OCI-LY3 (cell line): ENCODE data around the gene XPO1.

Source experiments
- H2AFZ ChIP-seq: fragments of 200-600, 300-600 bp; shearing (Covaris generic); 2 replicates; pipeline ENCODE4 v1.6.0; 2014; ENCODE audit warnings: antibody characterized with exemption, low read depth, low read length
- H3K27ac ChIP-seq: fragments of 200-600, 300-600 bp; sonication (generic); 2 replicates; pipeline ENCODE4 v1.5.1; 2014; ENCODE audit warnings: mild to moderate bottlenecking, low read length, moderate library complexity, mixed read lengths
- H3K27me3 ChIP-seq: fragments of 200-600, 300-600 bp; sonication (generic); 2 replicates; pipeline ENCODE4 v1.6.1; 2014; ENCODE audit warnings: low read depth, low read length, mixed read lengths
- H3K36me3 ChIP-seq: fragments of 200-600, 300-600 bp; sonication (generic); replicated peaks from 2 replicates; pipeline ENCODE3; 2014; ENCODE audit warnings: low read depth, low read length, mixed read lengths
- H3K4me1 ChIP-seq: fragments of 300-600, 200-600 bp; sonication (generic); 2 replicates; pipeline ENCODE4 v1.6.1; 2014; ENCODE audit warnings: low read length, mixed read lengths
- H3K4me2 ChIP-seq: fragments of 200-600, 300-600 bp; sonication (generic); 2 replicates; pipeline ENCODE4 v1.6.1; 2014; ENCODE audit warnings: low read length, mixed read lengths
- H3K4me3 ChIP-seq: fragments of 300-600, 200-600 bp; sonication (generic); 2 replicates; pipeline ENCODE4 v1.5.1; 2014; ENCODE audit warnings: antibody characterized with exemption, mild to moderate bottlenecking, low read length, moderate library complexity
- H3K79me2 ChIP-seq: fragments of 300-600, 200-600 bp; shearing (Covaris generic); 2 replicates; pipeline ENCODE4 v1.6.1; 2014; ENCODE audit warnings: mild to moderate bottlenecking, low read length, mixed read lengths
- H3K9ac ChIP-seq: fragments of 300-600, 200-600 bp; shearing (Covaris generic); 2 replicates; pipeline ENCODE4 v1.6.0; 2014; ENCODE audit warnings: mild to moderate bottlenecking, low read length, moderate library complexity
- H3K9me3 ChIP-seq: fragments of 200-600, 300-600 bp; shearing (Covaris generic); 2 replicates; pipeline ENCODE4 v1.6.1; 2014; ENCODE audit warnings: low read length, mixed read lengths; ENCODE audit not compliant: insufficient read depth
- H4K20me1 ChIP-seq: fragments of 200-600, 300-600 bp; sonication (generic); 2 replicates; pipeline ENCODE4 v1.6.1; 2016; ENCODE audit warnings: low read length, mixed read lengths; ENCODE audit not compliant: insufficient read depth
- EZH2phosphoT487 ChIP-seq: fragments of 200-600 bp; shearing (Covaris generic); IDR thresholded peaks from 2 replicates; pipeline ENCODE4 v1.6.1; 2018; ENCODE audit warnings: antibody characterized with exemption, mixed run types, low read depth
- TF ChIP-seq, protein P1 (sequence below): fragments of 200-600, 300-600 bp; sonication (generic); IDR thresholded peaks from 2 replicates; pipeline ENCODE4 v1.5.1; 2014; ENCODE audit warnings: antibody characterized with exemption, low read length, low read depth

XPO1 gene

DNA sequence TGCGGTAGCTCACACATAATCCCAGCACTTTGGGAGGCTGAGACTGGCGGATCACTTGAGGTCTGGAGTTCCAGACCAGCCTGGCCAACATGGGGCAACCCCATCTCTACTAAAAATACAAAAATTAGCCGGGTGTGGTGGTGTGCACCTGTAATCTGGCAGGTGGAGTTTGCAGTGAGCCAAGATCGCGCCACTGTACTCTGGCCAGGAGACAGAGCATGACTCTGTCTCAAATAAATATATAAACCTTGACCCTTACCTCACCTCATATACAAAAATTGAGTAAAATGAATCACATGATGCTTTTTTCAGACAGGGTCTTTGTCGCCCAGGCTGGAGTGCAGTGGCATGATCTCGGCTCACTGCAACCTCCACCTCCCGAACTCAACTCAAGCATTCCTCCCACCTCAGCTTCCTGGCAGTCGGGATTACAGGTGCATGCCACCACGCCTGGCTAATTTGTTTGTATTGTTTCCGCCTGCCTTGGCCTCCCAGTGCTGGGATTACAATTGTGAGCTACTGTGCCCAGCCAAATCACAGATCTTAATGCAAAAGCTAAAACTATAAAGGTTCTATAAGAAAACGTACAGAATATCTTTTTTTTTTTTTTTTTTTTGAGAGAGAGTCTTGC, 25.3 kb downstream of the XPO1 start:
- Histone ChIP-seq H2AFZ (no peak overlapping the region), H3K36me3 (peaks cover 51% of the 10 kb centered on the region), H3K4me1 (no peaks in the 10 kb centered on the region), H4K20me1 (peaks cover 63% of the 10 kb centered on the region), H3K27ac (no peak overlapping the region), H3K9me3 (no peaks in the 10 kb centered on the region), H3K4me2 (no peak overlapping the region), H3K79me2 (peaks cover 100% of the 10 kb centered on the region), H3K9ac (no peak overlapping the region), H3K4me3 (no peak overlapping the region), H3K27me3 (no peaks in the 10 kb centered on the region)
- TF ChIP-seq, protein P1, sequence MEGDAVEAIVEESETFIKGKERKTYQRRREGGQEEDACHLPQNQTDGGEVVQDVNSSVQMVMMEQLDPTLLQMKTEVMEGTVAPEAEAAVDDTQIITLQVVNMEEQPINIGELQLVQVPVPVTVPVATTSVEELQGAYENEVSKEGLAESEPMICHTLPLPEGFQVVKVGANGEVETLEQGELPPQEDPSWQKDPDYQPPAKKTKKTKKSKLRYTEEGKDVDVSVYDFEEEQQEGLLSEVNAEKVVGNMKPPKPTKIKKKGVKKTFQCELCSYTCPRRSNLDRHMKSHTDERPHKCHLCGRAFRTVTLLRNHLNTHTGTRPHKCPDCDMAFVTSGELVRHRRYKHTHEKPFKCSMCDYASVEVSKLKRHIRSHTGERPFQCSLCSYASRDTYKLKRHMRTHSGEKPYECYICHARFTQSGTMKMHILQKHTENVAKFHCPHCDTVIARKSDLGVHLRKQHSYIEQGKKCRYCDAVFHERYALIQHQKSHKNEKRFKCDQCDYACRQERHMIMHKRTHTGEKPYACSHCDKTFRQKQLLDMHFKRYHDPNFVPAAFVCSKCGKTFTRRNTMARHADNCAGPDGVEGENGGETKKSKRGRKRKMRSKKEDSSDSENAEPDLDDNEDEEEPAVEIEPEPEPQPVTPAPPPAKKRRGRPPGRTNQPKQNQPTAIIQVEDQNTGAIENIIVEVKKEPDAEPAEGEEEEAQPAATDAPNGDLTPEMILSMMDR = no peak
- TF ChIP-seq EZH2phosphoT487 = no peak

- H4K20me1 ChIP-seq = peaks cover 68% of the 10 kb centered on the region
- H2AFZ ChIP-seq = no peak overlapping the region
- H3K4me1 ChIP-seq = no peaks in the 10 kb centered on the region
- H3K36me3 ChIP-seq = peaks cover 43% of the 10 kb centered on the region
- no peak overlapping the region for H3K4me3 ChIP-seq
- no peak for TF ChIP-seq EZH2phosphoT487
- no peaks in the 10 kb centered on the region for H3K27me3 ChIP-seq
- H3K27ac ChIP-seq = no peak overlapping the region
- no peak overlapping the region for H3K9ac ChIP-seq
- H3K4me2 ChIP-seq = no peak overlapping the region
- no peaks in the 10 kb centered on the region for H3K9me3 ChIP-seq
- peaks cover 100% of the 10 kb centered on the region for H3K79me2 ChIP-seq
These were observed 27.2 kb downstream of the XPO1 start for GRCh38 chr2:61510674-61511671.

DNA sequence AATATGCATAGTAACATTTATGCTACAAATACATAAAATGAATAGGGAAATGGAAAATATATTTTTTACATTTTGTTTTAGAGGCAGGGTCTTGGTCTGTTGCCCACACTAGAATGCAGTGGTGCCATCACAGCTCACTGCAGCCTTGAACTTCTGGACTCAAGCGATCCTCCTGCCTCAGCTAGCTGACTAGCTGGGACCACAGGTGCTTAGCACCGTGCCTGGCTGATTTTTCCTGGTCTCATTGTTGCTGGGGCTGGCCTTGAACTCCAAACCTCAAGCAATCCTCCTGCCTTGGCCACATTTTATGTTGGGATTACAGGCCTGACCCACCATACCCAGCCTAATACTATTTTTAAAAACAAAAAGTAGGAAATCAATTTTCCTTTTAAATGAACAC, 33.2 kb downstream of the XPO1 start:
- H4K20me1 ChIP-seq = peaks cover 46% of the 10 kb centered on the region
- no peak for TF ChIP-seq EZH2phosphoT487
- TF ChIP-seq, protein P1 = no peak
- H3K27me3 ChIP-seq = no peaks in the 10 kb centered on the region
- H3K36me3 ChIP-seq = peaks cover 32% of the 10 kb centered on the region
- H3K9ac ChIP-seq = no peak overlapping the region
- no peak overlapping the region for H2AFZ ChIP-seq
- H3K4me1 ChIP-seq = no peaks in the 10 kb centered on the region
- H3K27ac ChIP-seq = no peak overlapping the region
- peaks cover 93% of the 10 kb centered on the region for H3K79me2 ChIP-seq
- H3K4me3 ChIP-seq = no peak overlapping the region
- H3K9me3 ChIP-seq = no peaks in the 10 kb centered on the region
- H3K4me2 ChIP-seq = no peak overlapping the region

- H3K9me3 ChIP-seq = no peaks in the 10 kb centered on the region
- H2AFZ ChIP-seq = no peak overlapping the region
- no peak overlapping the region for H3K9ac ChIP-seq
- peaks cover 66% of the 10 kb centered on the region for H3K36me3 ChIP-seq
- no peak overlapping the region for H3K4me3 ChIP-seq
- peaks cover 76% of the 10 kb centered on the region for H3K79me2 ChIP-seq
- TF ChIP-seq EZH2phosphoT487 = no peak
- TF ChIP-seq, protein P1 = no peak
- no peak overlapping the region for H3K27ac ChIP-seq
- peaks cover 5% of the 10 kb centered on the region for H3K4me1 ChIP-seq
- H3K4me2 ChIP-seq = no peak overlapping the region
- no peaks in the 10 kb centered on the region for H3K27me3 ChIP-seq
- H4K20me1 ChIP-seq = peaks cover 9% of the 10 kb centered on the region; the same call in 1 of the 2 replicates
These were observed 39.1 kb downstream of the XPO1 start for GRCh38 chr2:61499060-61499459.
